Limb (tissue), 2 donors: ENCODE results near the gene EVC.
"Not testable (repeated sequence)": the region's sequence is repeated elsewhere in the genome, so short reads cannot be mapped to it uniquely, and the experiment has no call there.

Experiments used
- DNase-seq, 2 donors: peaks; one replicate each; pipeline ENCODE4 v3.0.0-alpha.2; 2016; ENCODE audit errors: extremely low spot score in 2 of 2

Gene EVC

GRCh38 chr4:5708449-5709206 lies 2.4 kb upstream of the EVC start, which contains the start of gene EVC2:
Gene EVC2 (minus strand): TSS chr4:5708559. CDS start chr4:5708513, 46 bp downstream.
- peak; percentile 63 to 82 for DNase-seq

GRCh38 chr4:5709207-5709575 lies 1.8 kb upstream of the EVC start:
- DNase-seq: peak; percentile 21 to 45

- DNase-seq: no peak
These were observed 688 bp upstream of the EVC start for GRCh38 chr4:5710065-5710960.

- peak; percentile 32 to 60 for DNase-seq
These were observed 631 bp downstream of the EVC start for GRCh38 chr4:5711479-5712184.

GRCh38 chr4:5712517-5712916 lies 1.5 kb downstream of the EVC start:
- DNase-seq: no peak

- no peak for DNase-seq
These were observed 1.9 kb downstream of the EVC start for GRCh38 chr4:5712931-5713330.

GRCh38 chr4:5713861-5714260 lies 2.9 kb downstream of the EVC start:
- DNase-seq: no peak

GRCh38 chr4:5715357-5715756 lies 4.4 kb downstream of the EVC start:
- no peak for DNase-seq

GRCh38 chr4:5716391-5716790 lies 5.4 kb downstream of the EVC start:
- no peak for DNase-seq

- no peak for DNase-seq
These were observed 6.6 kb downstream of the EVC start for GRCh38 chr4:5717449-5718158.

- no peak for DNase-seq
These were observed 7.4 kb downstream of the EVC start for GRCh38 chr4:5718411-5718810.

- DNase-seq: no peak
These were observed 8.5 kb downstream of the EVC start for GRCh38 chr4:5719350-5720055.

- DNase-seq: no peak
These were observed 9.3 kb downstream of the EVC start for GRCh38 chr4:5720157-5720850.

GRCh38 chr4:5720980-5721379 lies 10.0 kb downstream of the EVC start:
- DNase-seq: no peak

GRCh38 chr4:5721923-5722322 lies 10.9 kb downstream of the EVC start:
- DNase-seq: no peak

- no peak for DNase-seq
These were observed 11.3 kb downstream of the EVC start for GRCh38 chr4:5722328-5722727.

- no peak for DNase-seq
These were observed 13.4 kb downstream of the EVC start for GRCh38 chr4:5724377-5724776.

GRCh38 chr4:5728412-5728811 lies 17.4 kb downstream of the EVC start:
- DNase-seq: not testable (repeated sequence)

GRCh38 chr4:5730436-5730835 lies 19.4 kb downstream of the EVC start:
- DNase-seq: no peak
